Muscle layer of duodenum (tissue), 2 donors: ENCODE data around the gene EPHB2.

Experiments used
- H3K27ac ChIP-seq: one replicate; pipeline ENCODE4 v1.7.0; 2013; ENCODE audit warnings: mild to moderate bottlenecking, low read length
- H3K27me3 ChIP-seq: one replicate; pipeline ENCODE4 v1.7.0; 2013; ENCODE audit warnings: low read depth, mild to moderate bottlenecking, control low read depth, low read length
- H3K36me3 ChIP-seq, 2 donors: one replicate each; pipeline ENCODE4 v1.7.0; 2013; ENCODE audit warnings: low read length in 2 of 2, control low read depth in 1 of 2, mild to moderate bottlenecking in 1 of 2; ENCODE audit not compliant: insufficient read depth in 2 of 2, control insufficient read depth in 1 of 2
- H3K4me1 ChIP-seq, 2 donors: one replicate each; pipeline ENCODE4 v1.7.0; 2013; ENCODE audit warnings: low read length in 2 of 2, mild to moderate bottlenecking in 2 of 2, control low read depth in 1 of 2, moderate library complexity in 1 of 2; ENCODE audit not compliant: insufficient read depth in 2 of 2, control insufficient read depth in 1 of 2
- H3K4me3 ChIP-seq, 2 donors: one replicate each; pipeline ENCODE4 v1.7.0; 2013; ENCODE audit warnings: low read length in 2 of 2, low read depth in 1 of 2, mild to moderate bottlenecking in 1 of 2
- H3K9me3 ChIP-seq, 2 donors: one replicate each; pipeline ENCODE4 v1.7.0; 2013; ENCODE audit warnings: low read length in 2 of 2, control low read depth in 1 of 2, mild to moderate bottlenecking in 1 of 2; ENCODE audit not compliant: control insufficient read depth in 1 of 2
- donor health status: healthy.

EPHB2 gene

GRCh38 chr1:22745669-22746585 is 35.3 kb downstream of the EPHB2 start:
- Histone ChIP-seq H3K4me1 (peaks cover 9 to 10% of the 10 kb centered on the region in 2 donors), H3K27ac (no peak overlapping the region), H3K36me3 (no peaks in the 10 kb centered on the region), H3K9me3 (no peaks in the 10 kb centered on the region), H3K4me3 (no peak overlapping the region), H3K27me3 (no peaks in the 10 kb centered on the region)

GRCh38 chr1:22747021-22747734 is 36.5 kb downstream of the EPHB2 start:
- Histone ChIP-seq H3K27ac (no peak overlapping the region), H3K27me3 (no peaks in the 10 kb centered on the region), H3K9me3 (no peaks in the 10 kb centered on the region), H3K36me3 (no peaks in the 10 kb centered on the region), H3K4me1 (peaks cover 9 to 16% of the 10 kb centered on the region in 2 donors), H3K4me3 (no peak overlapping the region)

- Histone ChIP-seq H3K4me3 (no peak overlapping the region), H3K4me1 (peaks cover 9 to 16% of the 10 kb centered on the region in 2 donors), H3K27me3 (no peaks in the 10 kb centered on the region), H3K9me3 (no peaks in the 10 kb centered on the region), H3K36me3 (no peaks in the 10 kb centered on the region), H3K27ac (no peak overlapping the region)
These were observed 37.1 kb downstream of the EPHB2 start for GRCh38 chr1:22747735-22748073.

GRCh38 chr1:22749503-22749902 is 38.9 kb downstream of the EPHB2 start:
- Histone ChIP-seq H3K27me3 (no peaks in the 10 kb centered on the region), H3K36me3 (no peaks in the 10 kb centered on the region), H3K9me3 (no peaks in the 10 kb centered on the region), H3K4me1 (peaks cover 9 to 16% of the 10 kb centered on the region in 2 donors), H3K27ac (no peak overlapping the region), H3K4me3 (no peak overlapping the region)

GRCh38 chr1:22749919-22750684 is 39.5 kb downstream of the EPHB2 start:
- peak overlapping the region; percentile 19 for H3K27ac ChIP-seq
- peaks cover 9 to 16% of the 10 kb centered on the region in 2 donors for H3K4me1 ChIP-seq

GRCh38 chr1:22750685-22751051 is 40.0 kb downstream of the EPHB2 start:
- H3K4me3 ChIP-seq, result no peak overlapping the region
- no peaks in the 10 kb centered on the region for H3K9me3 ChIP-seq
- no peaks in the 10 kb centered on the region for H3K27me3 ChIP-seq
- H3K36me3 ChIP-seq, result no peaks in the 10 kb centered on the region
- peaks cover 9 to 16% of the 10 kb centered on the region in 2 donors for H3K4me1 ChIP-seq
- peak overlapping the region; percentile 19 for H3K27ac ChIP-seq

More at GRCh38 chr1:22749919-22750684, 39.5 kb downstream of the EPHB2 start:
- Histone ChIP-seq H3K27me3 (no peaks in the 10 kb centered on the region), H3K36me3 (no peaks in the 10 kb centered on the region), H3K4me3 (no peak overlapping the region), H3K9me3 (no peaks in the 10 kb centered on the region)

- Histone ChIP-seq H3K9me3 (no peaks in the 10 kb centered on the region), H3K27me3 (no peaks in the 10 kb centered on the region), H3K36me3 (no peaks in the 10 kb centered on the region), H3K4me3 (no peak overlapping the region), H3K27ac (no peak overlapping the region), H3K4me1 (peaks cover 9 to 16% of the 10 kb centered on the region in 2 donors)
These were observed 40.5 kb downstream of the EPHB2 start for GRCh38 chr1:22751124-22751531.

GRCh38 chr1:22752339-22752738 is 41.7 kb downstream of the EPHB2 start:
- peaks cover 9 to 16% of the 10 kb centered on the region in 2 donors for H3K4me1 ChIP-seq
- H3K36me3 ChIP-seq, result no peaks in the 10 kb centered on the region
- no peak overlapping the region for H3K27ac ChIP-seq
- H3K4me3 ChIP-seq, result no peak overlapping the region
- no peaks in the 10 kb centered on the region for H3K9me3 ChIP-seq
- H3K27me3 ChIP-seq, result no peaks in the 10 kb centered on the region

- H3K4me3 ChIP-seq, result no peak overlapping the region
- no peaks in the 10 kb centered on the region for H3K27me3 ChIP-seq
- no peaks in the 10 kb centered on the region for H3K9me3 ChIP-seq
- peak overlapping the region; percentile 29 for H3K27ac ChIP-seq
- H3K4me1 ChIP-seq, result peaks cover 9 to 16% of the 10 kb centered on the region in 2 donors
- H3K36me3 ChIP-seq, result no peaks in the 10 kb centered on the region
These were observed 42.9 kb downstream of the EPHB2 start for GRCh38 chr1:22753481-22753971.

GRCh38 chr1:22754106-22754768 is 43.6 kb downstream of the EPHB2 start:
- no peak overlapping the region for H3K4me3 ChIP-seq
- H3K9me3 ChIP-seq, result no peaks in the 10 kb centered on the region
- no peaks in the 10 kb centered on the region for H3K36me3 ChIP-seq
- H3K27ac ChIP-seq, result peak overlapping the region; percentile 29
- H3K4me1 ChIP-seq, result peaks cover 9 to 16% of the 10 kb centered on the region in 2 donors
- H3K27me3 ChIP-seq, result no peaks in the 10 kb centered on the region
